Choroid plexus epithelial cell (primary cell): ENCODE measurements around the gene AGMO.
A peak's percentile ranks its signal among the peaks of the same experiment; 100 is the strongest.

Experiments used
- DNase-seq: peaks from one replicate; pipeline ENCODE4 v3.0.0-alpha.2; 2010; ENCODE audit warnings: low read depth
- H3K4me3 ChIP-seq: 2 replicates; pipeline ENCODE4 v1.5.1; 2011; ENCODE audit warnings: low read depth, mild to moderate bottlenecking, control low read depth, low read length, moderate library complexity
- CTCF ChIP-seq: conservative IDR thresholded peaks from 2 replicates; pipeline ENCODE4 v1.5.1; 2011; ENCODE audit warnings: low read depth, mild to moderate bottlenecking, control low read depth, inconsistent platforms, low read length, moderate library complexity

Gene AGMO

GRCh38 chr7:15507708-15508107 lies 54.1 kb downstream of the AGMO start:
- H3K4me3 ChIP-seq, result no peak overlapping the region
- TF ChIP-seq CTCF, result no peak
- DNase-seq, result no peak

- TF ChIP-seq CTCF, result no peak
- no peak overlapping the region for H3K4me3 ChIP-seq
- peak; percentile 22 for DNase-seq
Observed at GRCh38 chr7:15507171-15507570, 54.6 kb downstream of the AGMO start.

GRCh38 chr7:15505761-15506160 lies 56.1 kb downstream of the AGMO start:
- H3K4me3 ChIP-seq, result no peak overlapping the region
- DNase-seq, result no peak

GRCh38 chr7:15504351-15504750 lies 57.5 kb downstream of the AGMO start:
- no peak overlapping the region for H3K4me3 ChIP-seq
- peak; percentile 28 for DNase-seq
- TF ChIP-seq CTCF, result no peak

More at GRCh38 chr7:15505761-15506160, 56.1 kb downstream of the AGMO start:
- no peak for TF ChIP-seq CTCF

GRCh38 chr7:15503603-15504290 lies 58.1 kb downstream of the AGMO start:
- peak; percentile 48 for DNase-seq
- no peak overlapping the region for H3K4me3 ChIP-seq
- TF ChIP-seq CTCF, result peak; percentile 29

- no peak for DNase-seq
- TF ChIP-seq CTCF, result no peak
- H3K4me3 ChIP-seq, result no peak overlapping the region
Observed at GRCh38 chr7:15498465-15498864, 63.4 kb downstream of the AGMO start.

GRCh38 chr7:15495170-15495569 lies 66.6 kb downstream of the AGMO start:
- TF ChIP-seq CTCF, result no peak
- no peak for DNase-seq
- H3K4me3 ChIP-seq, result no peak overlapping the region
